Naive thymus-derived CD4-positive, alpha-beta T cell (primary cell): ENCODE results near the gene KSR1. TPM values are rescaled to one million over a fixed set of nuclear protein-coding genes. Genes with fewer than 3 reads are reported as not detected.
"Not testable (repeated sequence)": the region's sequence is repeated elsewhere in the genome, so short reads cannot be mapped to it uniquely, and the experiment has no call there.

Source experiments
- ATAC-seq: fragments of 150-1000 bp; cut with Tn5 transposase; 2 replicates; pipeline ENCODE4 v1.10.0; 2021; ENCODE audit warnings: mild to moderate bottlenecking, moderate library complexity
- CTCF ChIA-PET: fragments of 350-600 bp; sonication (Branson Sonifier 250); formaldehyde crosslinking; loops from one replicate; lab custom pipeline; 2021; ENCODE audit warnings: antibody characterized with exemption; lab: Charles Lee
- POLR2A ChIA-PET: fragments of 350-600 bp; sonication (Branson Sonifier 250); formaldehyde crosslinking; loops from one replicate; lab custom pipeline; 2021; ENCODE audit warnings: antibody characterized with exemption, inconsistent platforms; lab: Charles Lee
- DNase-seq, 9 donors: peaks; one replicate each; pipeline versions ENCODE4 v3.0.0 to v3.0.0-alpha.2; 2020 to 2022; ENCODE audit warnings: mixed read lengths in 1 of 9
- H3K27ac ChIP-seq: one replicate; pipeline ENCODE4 v1.7.0; 2013; ENCODE audit warnings: mild to moderate bottlenecking, low read depth, low read length, moderate library complexity
- H3K27me3 ChIP-seq, 2 donors: one replicate each; pipeline ENCODE4 v1.7.0; 2013; ENCODE audit warnings: low read length in 2 of 2, mild to moderate bottlenecking in 2 of 2, moderate library complexity in 2 of 2; ENCODE audit not compliant: control insufficient read depth in 2 of 2, insufficient read depth in 2 of 2
- H3K36me3 ChIP-seq, 3 experiments: 1 replicate in 2 of 3; 2 replicates in 1 of 3; pipeline ENCODE4 v1.7.0; 2013; ENCODE audit warnings: low read length in 3 of 3, mild to moderate bottlenecking in 3 of 3, moderate library complexity in 1 of 3; ENCODE audit not compliant: insufficient read depth in 3 of 3, control insufficient read depth in 2 of 3
- H3K4me1 ChIP-seq, 2 donors: one replicate each; pipeline ENCODE4 v1.7.0; 2013; ENCODE audit warnings: low read length in 2 of 2, mild to moderate bottlenecking in 2 of 2, moderate library complexity in 1 of 2; ENCODE audit not compliant: control insufficient read depth in 2 of 2, insufficient read depth in 2 of 2
- H3K4me3 ChIP-seq: 2 replicates; pipeline ENCODE4 v1.7.0; 2013; ENCODE audit warnings: mild to moderate bottlenecking, low read length
- H3K9me3 ChIP-seq, 3 experiments: 1 replicate in 2 of 3; 2 replicates in 1 of 3; pipeline ENCODE4 v1.7.0; 2013; ENCODE audit warnings: low read length in 3 of 3; ENCODE audit not compliant: control insufficient read depth in 2 of 3
- H3K27ac Mint-ChIP-seq, 9 donors: one replicate each; pipeline ENCODE4 v1.8.0; 2020 to 2022; ENCODE audit warnings: mixed read lengths in 9 of 9, mild to moderate bottlenecking in 8 of 9, moderate library complexity in 5 of 9, inconsistent platforms in 2 of 9
- H3K27me3 Mint-ChIP-seq, 5 donors: one replicate each; pipeline ENCODE4 v1.8.0; 2021 to 2022; ENCODE audit warnings: mixed read lengths in 5 of 5, mild to moderate bottlenecking in 1 of 5
- H3K36me3 Mint-ChIP-seq, 5 donors: one replicate each; pipeline ENCODE4 v1.8.0; 2020 to 2022; ENCODE audit warnings: mixed read lengths in 5 of 5, mild to moderate bottlenecking in 3 of 5, inconsistent platforms in 1 of 5
- H3K4me1 Mint-ChIP-seq, 7 donors: one replicate each; pipeline ENCODE4 v1.8.0; 2020 to 2022; ENCODE audit warnings: mixed read lengths in 7 of 7, mild to moderate bottlenecking in 3 of 7, inconsistent platforms in 1 of 7
- H3K4me3 Mint-ChIP-seq, 10 donors: one replicate each; pipeline ENCODE4 v1.8.0; 2020 to 2022; ENCODE audit warnings: mild to moderate bottlenecking in 10 of 10, mixed read lengths in 10 of 10, moderate library complexity in 6 of 10, inconsistent platforms in 2 of 10
- H3K9me3 Mint-ChIP-seq, 11 donors: one replicate each; pipeline ENCODE4 v1.8.0; 2020 to 2022; ENCODE audit warnings: mixed read lengths in 11 of 11, mild to moderate bottlenecking in 4 of 11, inconsistent platforms in 1 of 11, moderate library complexity in 1 of 11
- intact Hi-C, 2 donors: fragments of 100-400 bp; cut with micrococcal nuclease; formaldehyde crosslinking; loops; one replicate each; pipeline ENCODE4 v1.15.1; 2023
- polyA plus RNA-seq, 2 donors: library from polyadenylated mRNA; unstranded; fragments of 300-500 nt; fragmentation: Illumina TruSeq; gene quantifications; one replicate each; pipeline ENCODE4 v1.2.3, GENCODE V29; 2021
- total RNA-seq, 6 experiments: library from RNA in 5 of 6; stranded (reverse) in 5 of 6; gene quantifications; 1 replicate in 5 of 6; 2 replicates in 1 of 6; pipeline ENCODE4 v1.2.3 and lab custom pipeline; 2021 to 2026

KSR1 gene
- total and polyA plus RNA-seq, 7 experiments from 2014 or later: 0.52 to 96.4 (median 23.3) TPM

DNA sequence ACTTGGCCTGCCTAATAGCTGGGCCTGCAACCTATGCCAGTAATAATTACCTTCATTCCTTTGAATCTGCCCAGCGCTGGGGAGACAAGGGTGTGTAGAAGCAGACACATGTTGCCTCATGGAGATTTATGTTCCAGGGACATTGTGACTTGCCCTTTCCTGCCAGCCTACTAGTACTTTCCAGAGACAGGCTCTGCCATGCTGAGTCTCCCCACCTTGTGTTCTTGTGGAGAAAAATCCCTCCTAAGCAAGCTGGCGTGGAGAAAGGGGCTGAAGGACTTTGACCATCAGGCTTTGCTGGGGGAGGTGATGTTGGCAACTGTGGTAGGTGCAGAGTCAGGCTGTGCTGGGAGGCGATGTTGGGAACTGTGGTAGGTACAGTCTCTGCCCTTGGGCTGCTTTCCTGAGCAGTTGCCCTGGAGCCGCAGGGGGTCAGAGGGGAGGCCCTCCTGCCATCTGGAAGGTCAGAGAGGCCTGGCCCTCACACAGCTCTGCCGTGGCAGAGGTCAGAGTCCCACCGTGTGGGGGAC, 4.0 kb downstream of the KSR1 start:
- H3K9me3 ChIP-seq: no peaks in the 10 kb centered on the region
- ChIA-PET POLR2A (interaction anchor here (0.7 to 1.4 kb wide), 2 partner anchors 9 to 14 kb away, joined by 3 read pairs; no protein-coding TSS in a partner anchor), CTCF (no interaction called here)
- no peak overlapping the region for H3K27ac ChIP-seq
- intact Hi-C loops: no loop called here
- H3K36me3 ChIP-seq: no peaks in the 10 kb centered on the region
- Mint-ChIP-seq H3K4me1 (peaks cover 13 to 81% (median 24%) of the 10 kb centered on the region in 7 donors), H3K27ac (no peak overlapping the region), H3K27me3 (no peaks in the 10 kb centered on the region), H3K4me3 (no peak overlapping the region), H3K9me3 (no peaks in the 10 kb centered on the region), H3K36me3 (peaks cover 0 to 5% (median 0%) of the 10 kb centered on the region in 5 donors)
- no peak for DNase-seq
- ATAC-seq: no peak
- H3K27me3 ChIP-seq: no peaks in the 10 kb centered on the region
- no peak overlapping the region for H3K4me3 ChIP-seq
- peaks cover 13 to 15% of the 10 kb centered on the region in 2 donors for H3K4me1 ChIP-seq

DNA sequence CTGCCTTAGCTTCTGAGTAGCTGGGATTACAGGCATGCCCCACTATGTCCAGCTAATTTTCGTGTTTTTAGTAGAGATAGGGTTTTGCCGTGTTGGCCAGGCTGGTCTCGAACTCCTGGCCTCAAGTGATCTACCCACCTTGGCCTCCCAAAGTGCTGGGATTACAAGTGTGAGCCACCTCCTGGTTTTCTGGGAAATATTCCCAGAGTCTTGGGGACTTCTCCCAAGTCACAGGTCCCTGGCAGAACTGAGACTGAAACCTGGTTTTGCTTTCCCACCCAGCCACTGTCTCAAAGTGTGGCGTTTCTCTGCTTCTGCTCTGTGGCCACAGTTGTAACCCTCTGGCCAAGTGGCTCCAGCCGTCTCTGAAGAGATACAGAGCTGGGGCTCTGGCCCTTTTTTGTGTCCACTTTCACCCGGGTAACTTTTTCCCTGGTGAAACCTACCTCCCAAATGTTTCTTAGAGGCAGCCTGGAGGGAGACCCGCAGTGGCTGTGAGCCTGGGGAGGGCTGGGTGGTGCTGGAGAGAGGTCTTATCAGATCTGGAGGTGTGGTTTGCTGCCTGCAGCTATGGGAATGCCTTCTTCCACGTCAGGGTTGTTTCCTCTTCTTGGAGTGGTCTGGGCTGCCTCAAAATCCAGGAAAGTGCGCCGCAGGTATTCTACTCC, 5.1 kb downstream of the KSR1 start:
- no peak for ATAC-seq
- H3K9me3 ChIP-seq: no peaks in the 10 kb centered on the region
- no peak overlapping the region for H3K4me3 ChIP-seq
- no peaks in the 10 kb centered on the region for H3K27me3 ChIP-seq
- H3K36me3 ChIP-seq: no peaks in the 10 kb centered on the region
- intact Hi-C loops: no loop called here
- H3K27ac ChIP-seq: no peak overlapping the region
- Mint-ChIP-seq H3K36me3 (peaks cover 0 to 5% (median 0%) of the 10 kb centered on the region in 5 donors), H3K4me3 (peak overlapping the region in 1 of 10 donors; percentile 25), H3K27me3 (no peaks in the 10 kb centered on the region), H3K9me3 (no peaks in the 10 kb centered on the region), H3K4me1 (peaks cover 18 to 85% (median 26%) of the 10 kb centered on the region in 7 donors), H3K27ac (peak overlapping the region in 2 of 9 donors; percentile 12 to 57)
- no peak for DNase-seq
- ChIA-PET POLR2A (interaction anchor here (1.4 kb wide), 1 partner anchor 13 kb away, joined by 3 read pairs; no protein-coding TSS in a partner anchor), CTCF (no interaction called here)
- H3K4me1 ChIP-seq: peaks cover 13 to 18% of the 10 kb centered on the region in 2 donors

DNA sequence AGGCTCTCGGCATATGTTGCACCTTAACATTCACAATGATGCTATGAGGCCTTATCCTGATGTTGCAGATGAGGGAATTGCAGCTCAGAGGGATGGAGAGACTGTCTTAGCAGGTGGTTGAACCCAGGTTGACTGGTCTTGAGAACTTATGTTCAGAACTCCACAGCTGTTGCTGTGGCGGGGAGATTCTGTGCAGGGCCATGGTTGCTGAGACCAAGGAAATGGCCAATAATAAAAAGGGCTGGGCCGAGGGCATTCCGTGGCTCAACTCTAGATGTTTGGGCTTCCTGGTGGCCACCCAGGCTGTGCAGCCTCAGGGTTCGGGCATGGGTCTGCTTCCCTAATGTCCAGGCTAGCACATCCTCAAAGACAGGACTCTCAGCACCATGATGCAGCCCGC, 5.9 kb downstream of the KSR1 start:
- Mint-ChIP-seq H3K4me3 (peak overlapping the region in 1 of 10 donors; percentile 31), H3K9me3 (no peaks in the 10 kb centered on the region), H3K27ac (peak overlapping the region in 1 of 9 donors; percentile 57), H3K4me1 (peaks cover 20 to 94% (median 32%) of the 10 kb centered on the region in 7 donors), H3K36me3 (peaks cover 0 to 5% (median 0%) of the 10 kb centered on the region in 5 donors), H3K27me3 (no peaks in the 10 kb centered on the region)
- H3K27me3 ChIP-seq: no peaks in the 10 kb centered on the region
- H3K36me3 ChIP-seq: no peaks in the 10 kb centered on the region
- H3K9me3 ChIP-seq: no peaks in the 10 kb centered on the region
- intact Hi-C loops: no loop called here
- peaks cover 12 to 26% of the 10 kb centered on the region in 2 donors for H3K4me1 ChIP-seq
- DNase-seq (no peak), ATAC-seq (no peak)
- CTCF ChIA-PET: no interaction called here
- no peak overlapping the region for H3K27ac ChIP-seq
- H3K4me3 ChIP-seq: no peak overlapping the region
- POLR2A ChIA-PET: no interaction called here

DNA sequence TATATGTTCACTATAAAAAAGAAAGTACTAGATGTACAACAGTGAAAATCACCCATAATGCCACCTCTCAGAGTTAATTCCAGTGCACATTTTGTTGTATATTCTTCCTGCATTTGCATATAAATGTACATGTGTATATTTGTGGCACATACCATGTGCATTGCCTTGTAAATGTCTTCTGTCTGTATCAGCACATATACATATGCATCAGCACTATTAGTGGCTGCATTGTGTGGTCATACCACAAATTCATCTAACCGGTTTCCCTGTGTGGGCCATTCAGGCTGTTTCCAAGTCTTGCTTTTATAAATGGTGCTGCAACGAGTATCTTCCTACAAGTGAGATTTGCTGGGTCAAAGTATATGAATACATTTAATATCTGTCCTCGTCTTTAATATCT, 6.5 kb downstream of the KSR1 start:
- Histone ChIP-seq H3K36me3 (no peaks in the 10 kb centered on the region), H3K4me1 (peaks cover 7 to 24% of the 10 kb centered on the region in 2 donors), H3K9me3 (no peaks in the 10 kb centered on the region), H3K27ac (no peak overlapping the region), H3K4me3 (no peak overlapping the region), H3K27me3 (no peaks in the 10 kb centered on the region)
- Mint-ChIP-seq H3K4me1 (peaks cover 16 to 93% (median 30%) of the 10 kb centered on the region in 7 donors), H3K27ac (peak overlapping the region in 1 of 9 donors; percentile 3), H3K27me3 (no peaks in the 10 kb centered on the region), H3K4me3 (peak overlapping the region in 1 of 10 donors; percentile 38), H3K36me3 (peaks cover 0 to 5% (median 0%) of the 10 kb centered on the region in 5 donors), H3K9me3 (no peaks in the 10 kb centered on the region)
- POLR2A ChIA-PET: no interaction called here
- ATAC-seq: no peak
- intact Hi-C loops: no loop called here
- CTCF ChIA-PET: no interaction called here
- no peak for DNase-seq

GRCh38 chr17:27463235-27463677, 7.0 kb downstream of the KSR1 start:
- H3K4me3 ChIP-seq: no peak overlapping the region
- intact Hi-C loops: no loop called here
- ATAC-seq (no peak), DNase-seq (no peak)
- no peaks in the 10 kb centered on the region for H3K36me3 ChIP-seq
- Mint-ChIP-seq H3K4me1 (peaks cover 16 to 89% (median 27%) of the 10 kb centered on the region in 7 donors), H3K27me3 (no peaks in the 10 kb centered on the region), H3K4me3 (peak overlapping the region in 1 of 10 donors; percentile 38), H3K9me3 (no peaks in the 10 kb centered on the region), H3K27ac (peak overlapping the region in 1 of 9 donors; percentile 77), H3K36me3 (peaks cover 0 to 5% (median 0%) of the 10 kb centered on the region in 5 donors)
- POLR2A ChIA-PET: no interaction called here
- no peaks in the 10 kb centered on the region for H3K9me3 ChIP-seq
- H3K27me3 ChIP-seq: no peaks in the 10 kb centered on the region
- peaks cover 2 to 19% of the 10 kb centered on the region in 2 donors for H3K4me1 ChIP-seq
- H3K27ac ChIP-seq: no peak overlapping the region
- CTCF ChIA-PET: no interaction called here

- H3K4me3 ChIP-seq, H3K36me3 ChIP-seq, ATAC-seq, H3K27me3 ChIP-seq, CTCF ChIA-PET, H3K9me3 ChIP-seq, H3K9me3 Mint-ChIP-seq, DNase-seq, H3K27me3 Mint-ChIP-seq, POLR2A ChIA-PET, H3K27ac ChIP-seq, H3K36me3 Mint-ChIP-seq, intact Hi-C loops: not testable (repeated sequence)
- Mint-ChIP-seq H3K4me1 (peaks cover 16 to 89% (median 28%) of the 10 kb centered on the region in 7 donors), H3K4me3 (peak overlapping the region in 1 of 10 donors; percentile 38), H3K27ac (peak overlapping the region in 1 of 9 donors; percentile 77)
- peaks cover 0 to 19% of the 10 kb centered on the region in 2 donors for H3K4me1 ChIP-seq
These were observed 7.8 kb downstream of the KSR1 start for GRCh38 chr17:27464019-27464418.
